HuH-7 (cell line): ENCODE data around the gene SORCS2.
A peak's percentile ranks its signal among the peaks of the same experiment; 100 is the strongest.
"Not testable (repeated sequence)": the region's sequence is repeated elsewhere in the genome, so short reads cannot be mapped to it uniquely, and the experiment has no call there.

Source experiments
- DNase-seq: peaks from one replicate; pipeline ENCODE4 v3.0.0; 2011; ENCODE audit warnings: low spot score

Gene SORCS2

GRCh38 chr4:7200801-7201200, 8.5 kb downstream of the SORCS2 start:
- no peak for DNase-seq

GRCh38 chr4:7201420-7202305, 9.3 kb downstream of the SORCS2 start:
- DNase-seq: no peak

- no peak for DNase-seq
Measured at GRCh38 chr4:7202411-7202810, 10.1 kb downstream of the SORCS2 start.

GRCh38 chr4:7204656-7205387, 12.5 kb downstream of the SORCS2 start:
- DNase-seq: no peak

GRCh38 chr4:7206385-7206784, 14.0 kb downstream of the SORCS2 start:
- no peak for DNase-seq

GRCh38 chr4:7206911-7207567, 14.7 kb downstream of the SORCS2 start:
- DNase-seq: no peak

- no peak for DNase-seq
Measured at GRCh38 chr4:7207628-7208231, 15.4 kb downstream of the SORCS2 start.

- no peak for DNase-seq
Measured at GRCh38 chr4:7208509-7209451, 16.4 kb downstream of the SORCS2 start.

GRCh38 chr4:7209699-7210098, 17.4 kb downstream of the SORCS2 start:
- no peak for DNase-seq

GRCh38 chr4:7210824-7211223, 18.5 kb downstream of the SORCS2 start:
- no peak for DNase-seq

GRCh38 chr4:7212101-7212674, 19.9 kb downstream of the SORCS2 start:
- DNase-seq: peak; percentile 68

- no peak for DNase-seq
Measured at GRCh38 chr4:7212921-7213320, 20.6 kb downstream of the SORCS2 start.

GRCh38 chr4:7213807-7214206, 21.5 kb downstream of the SORCS2 start:
- no peak for DNase-seq

- no peak for DNase-seq
Measured at GRCh38 chr4:7214359-7214758, 22.0 kb downstream of the SORCS2 start.

- not testable (repeated sequence) for DNase-seq
Measured at GRCh38 chr4:7215187-7215586, 22.8 kb downstream of the SORCS2 start.

- no peak for DNase-seq
Measured at GRCh38 chr4:7217039-7217438, 24.7 kb downstream of the SORCS2 start.

- peak; percentile 88 for DNase-seq
Measured at GRCh38 chr4:7217474-7218321, 25.4 kb downstream of the SORCS2 start.

GRCh38 chr4:7218686-7219085, 26.3 kb downstream of the SORCS2 start:
- DNase-seq: no peak

- DNase-seq: no peak
Measured at GRCh38 chr4:7222521-7222920, 30.2 kb downstream of the SORCS2 start.

GRCh38 chr4:7223541-7223940, 31.2 kb downstream of the SORCS2 start:
- DNase-seq: no peak
